H1 (cell line): ENCODE measurements around the gene RPS6KA5. TPM values are rescaled to one million over a fixed set of nuclear protein-coding genes. Genes with fewer than 3 reads are reported as not detected.

Experiments
- CTCF ChIA-PET: fragments of 300-600 bp; sonication (Branson Sonifier 250); formaldehyde crosslinking; loops from one replicate; lab custom pipeline; 2021; ENCODE audit not compliant: partially characterized antibody; lab: Charles Lee
- POLR2A ChIA-PET: fragments of 300-600 bp; sonication (Branson Sonifier 250); formaldehyde crosslinking; loops from one replicate; lab custom pipeline; 2021; ENCODE audit warnings: inconsistent platforms; ENCODE audit not compliant: partially characterized antibody; lab: Charles Lee
- DNase-seq, 2 experiments: peaks; one replicate each; pipeline versions ENCODE4 v3.0.0 to v3.0.0-alpha.2; 2010 to 2022; ENCODE audit warnings: low spot score in 2 of 2, low read depth in 1 of 2, mixed read lengths in 1 of 2
- FAIRE-seq: peaks from 2 replicates; lab custom pipeline; 2011; peaks lifted over from hg19 to GRCh38; lab: Jason Lieb, UNC
- H2AFZ ChIP-seq: 2 replicates; pipeline ENCODE4 v1.8.1; 2012; ENCODE audit warnings: low read length, inconsistent platforms
- H2AK5ac ChIP-seq: 2 replicates; pipeline ENCODE4 v1.6.1; 2013; ENCODE audit warnings: low read depth, low read length
- H2BK120ac ChIP-seq: replicated peaks from 2 replicates; pipeline ENCODE3; 2013; ENCODE audit warnings: low read depth, low read length, inconsistent platforms
- H2BK12ac ChIP-seq: 2 replicates; pipeline ENCODE4 v1.6.1; 2013; ENCODE audit warnings: low read depth, low read length
- H2BK15ac ChIP-seq: 2 replicates; pipeline ENCODE4 v1.6.1; 2013; ENCODE audit warnings: low read length
- H2BK20ac ChIP-seq: 2 replicates; pipeline ENCODE4 v1.6.1; 2013; ENCODE audit warnings: low read length
- H2BK5ac ChIP-seq: 2 replicates; pipeline ENCODE4 v1.6.1; 2013; ENCODE audit warnings: low read depth, low read length
- H3K14ac ChIP-seq: 2 replicates; pipeline ENCODE4 v1.6.1; 2013; ENCODE audit warnings: inconsistent platforms; ENCODE audit not compliant: insufficient read length
- H3K18ac ChIP-seq: 2 replicates; pipeline ENCODE4 v1.6.1; 2013; ENCODE audit warnings: low read length; ENCODE audit errors: extremely low read depth
- H3K23ac ChIP-seq: 2 replicates; pipeline ENCODE4 v1.6.1; 2013; ENCODE audit warnings: inconsistent platforms; ENCODE audit not compliant: insufficient read length
- H3K23me2 ChIP-seq: 2 replicates; pipeline ENCODE4 v1.6.1; 2013; ENCODE audit warnings: low read depth, low read length
- H3K27ac ChIP-seq: 2 replicates; pipeline ENCODE4 v1.6.1; 2011; ENCODE audit warnings: low read depth, low read length, inconsistent platforms
- H3K27me3 ChIP-seq, 4 experiments: replicated peaks in 1 of 4; 1 replicate in 1 of 4; 2 replicates in 3 of 4; pipeline versions ENCODE4 v1.6.1 to v1.8.1; 2011 to 2013; ENCODE audit warnings: low read length in 3 of 4, mild to moderate bottlenecking in 3 of 4, inconsistent platforms in 2 of 4, mixed read lengths in 2 of 4, moderate library complexity in 1 of 4; ENCODE audit not compliant: control insufficient read depth in 3 of 4, insufficient read depth in 3 of 4; ENCODE audit errors: extremely low read depth in 1 of 4
- H3K36me3 ChIP-seq, 4 experiments: 2 replicates each; pipeline versions ENCODE4 v1.6.1 to v1.8.1; 2011 to 2013; ENCODE audit warnings: mild to moderate bottlenecking in 4 of 4, low read length in 3 of 4, moderate library complexity in 2 of 4, control low read depth in 1 of 4, inconsistent platforms in 1 of 4; ENCODE audit not compliant: insufficient read depth in 4 of 4, control insufficient read depth in 2 of 4
- H3K4ac ChIP-seq: replicated peaks from 2 replicates; pipeline ENCODE3; 2013; ENCODE audit warnings: low read length, low read depth, mixed read lengths, inconsistent platforms; ENCODE audit not compliant: insufficient read length
- H3K4me1 ChIP-seq, 4 experiments: replicated peaks in 1 of 4; 1 replicate in 1 of 4; 2 replicates in 3 of 4; pipeline versions ENCODE4 v1.6.1 to v1.8.1; 2011 to 2013; ENCODE audit warnings: low read length in 3 of 4, inconsistent platforms in 2 of 4, mixed read lengths in 1 of 4; ENCODE audit not compliant: insufficient read depth in 4 of 4, control insufficient read depth in 3 of 4
- H3K4me2 ChIP-seq, 2 experiments: 2 replicates each; pipeline versions ENCODE4 v1.6.1 to v1.8.1; 2011 to 2013; ENCODE audit warnings: low read depth in 2 of 2, low read length in 2 of 2, control low read depth in 1 of 2, inconsistent platforms in 1 of 2, mild to moderate bottlenecking in 1 of 2; ENCODE audit not compliant: insufficient read depth in 1 of 2
- H3K4me3 ChIP-seq, 4 experiments: fragments of 200-600, 300-600 bp in 1 of 4; sonication (generic), shearing (Covaris generic), sonication (Bioruptor Twin) in 1 of 4; 2 replicates each; pipeline versions ENCODE4 v1.5.1 to v1.8.1; 2011 to 2016; ENCODE audit warnings: low read length in 4 of 4, low read depth in 3 of 4, control low read depth in 2 of 4, inconsistent platforms in 2 of 4, mild to moderate bottlenecking in 2 of 4, mixed read lengths in 1 of 4, moderate library complexity in 1 of 4; ENCODE audit not compliant: insufficient read depth in 2 of 4; ENCODE audit errors: extremely low read depth in 1 of 4
- H3K56ac ChIP-seq: replicated peaks from 2 replicates; pipeline ENCODE3; 2013; ENCODE audit warnings: low read depth, mild to moderate bottlenecking, mixed read lengths, low read length, inconsistent platforms; ENCODE audit not compliant: insufficient read length
- H3K79me1 ChIP-seq: 2 replicates; pipeline ENCODE4 v1.6.1; 2013; ENCODE audit warnings: low read depth, low read length, control low read depth
- H3K79me2 ChIP-seq, 2 experiments: 2 replicates each; pipeline versions ENCODE4 v1.6.1 to v1.8.1; 2012 to 2013; ENCODE audit warnings: low read length in 2 of 2, mild to moderate bottlenecking in 2 of 2, inconsistent platforms in 1 of 2; ENCODE audit not compliant: insufficient read depth in 2 of 2, control insufficient read depth in 1 of 2
- H3K9ac ChIP-seq, 4 experiments: replicated peaks in 1 of 4; 1 replicate in 1 of 4; 2 replicates in 3 of 4; pipeline versions ENCODE4 v1.6.1 to v1.8.1; 2011 to 2013; ENCODE audit warnings: low read depth in 3 of 4, low read length in 3 of 4, control low read depth in 2 of 4, mild to moderate bottlenecking in 2 of 4, moderate library complexity in 2 of 4, inconsistent platforms in 1 of 4; ENCODE audit errors: extremely low read depth in 1 of 4
- H3K9me3 ChIP-seq, 2 experiments: 2 replicates each; pipeline versions ENCODE4 v1.6.1 to v1.8.1; 2012 to 2013; ENCODE audit warnings: mild to moderate bottlenecking in 2 of 2, moderate library complexity in 2 of 2, control low read depth in 1 of 2, inconsistent platforms in 1 of 2, low read depth in 1 of 2, low read length in 1 of 2, mixed read lengths in 1 of 2; ENCODE audit not compliant: insufficient read depth in 2 of 2
- H4K20me1 ChIP-seq, 2 experiments: replicated peaks in 1 of 2; 2 replicates each; pipeline versions ENCODE3 to v1.8.1; 2011 to 2013; ENCODE audit warnings: inconsistent platforms in 2 of 2, low read length in 2 of 2, mild to moderate bottlenecking in 1 of 2; ENCODE audit not compliant: insufficient read depth in 2 of 2, control insufficient read depth in 1 of 2
- H4K5ac ChIP-seq: 2 replicates; pipeline ENCODE4 v1.6.1; 2013; ENCODE audit warnings: low read length, low read depth, mixed read lengths, inconsistent platforms; ENCODE audit not compliant: insufficient read length
- H4K8ac ChIP-seq: 2 replicates; pipeline ENCODE4 v1.8.0; 2013; ENCODE audit warnings: mild to moderate bottlenecking, moderate library complexity, low read length, inconsistent platforms; ENCODE audit not compliant: insufficient read depth; ENCODE audit errors: extremely low read depth
- H4K91ac ChIP-seq: replicated peaks from 2 replicates; pipeline ENCODE3; 2013; ENCODE audit warnings: low read length, mixed read lengths, inconsistent platforms; ENCODE audit not compliant: insufficient read length
- FOSL1 ChIP-seq: IDR thresholded peaks from 2 replicates; pipeline ENCODE4 v1.6.1; 2011; ENCODE audit warnings: mild to moderate bottlenecking, low read depth, low read length, moderate library complexity; ENCODE audit not compliant: insufficient read depth
- JUND ChIP-seq: IDR thresholded peaks from 2 replicates; pipeline ENCODE4 v1.6.1; 2011; ENCODE audit warnings: mild to moderate bottlenecking, improper control_type of control experiment, low read length
- WGBS, 2 experiments: shearing (Covaris generic) in 1 of 2; methylation state at CpG; one replicate each; pipeline versions ENCODE4 v1.1.6 to v1.1.7; 2013 to 2015; ENCODE audit warnings: low lambda C conversion rate in 2 of 2, mixed read lengths in 2 of 2, inconsistent platforms in 1 of 2, low coverage in 1 of 2, missing lambda C conversion rate in 1 of 2; ENCODE audit not compliant: insufficient replicate concordance in 2 of 2, insufficient coverage in 1 of 2, insufficient read length in 1 of 2; ENCODE audit errors: extremely low coverage in 1 of 2, missing lambda C conversion rate in 1 of 2; 5-methylcytosine and 5-hydroxymethylcytosine counted together
- polyA plus RNA-seq, 7 experiments: library from polyadenylated mRNA; depleted of rRNA in 3 of 7; stranded (reverse) in 5 of 7; unstranded in 2 of 7; fragments of >200 nt in 5 of 7; fragments of 200-250 nt in 2 of 7; gene quantifications; 1 replicate in 5 of 7; 2 replicates in 1 of 7; 4 replicates in 1 of 7; pipeline versions ENCODE4 v1.2.1 to v1.2.3, GENCODE V29; 2011 to 2013; ENCODE audit warnings: missing spikeins in 2 of 7, mixed read lengths in 2 of 7
- total RNA-seq: library from RNA; stranded (reverse); fragmentation: NEBNext Ultra II Directional; extraction: Animal tissue kit (Norgen Biotek cat#: 25700); gene quantifications from 2 replicates; pipeline ENCODE4 v1.2.1, GENCODE V29; 2021

Gene RPS6KA5
- total and polyA plus RNA-seq, 2 of the 8 experiments (the other 6 are each of a cell fraction or from before 2014, with no cell fraction given): 0.85 to 3.1 TPM

DNA sequence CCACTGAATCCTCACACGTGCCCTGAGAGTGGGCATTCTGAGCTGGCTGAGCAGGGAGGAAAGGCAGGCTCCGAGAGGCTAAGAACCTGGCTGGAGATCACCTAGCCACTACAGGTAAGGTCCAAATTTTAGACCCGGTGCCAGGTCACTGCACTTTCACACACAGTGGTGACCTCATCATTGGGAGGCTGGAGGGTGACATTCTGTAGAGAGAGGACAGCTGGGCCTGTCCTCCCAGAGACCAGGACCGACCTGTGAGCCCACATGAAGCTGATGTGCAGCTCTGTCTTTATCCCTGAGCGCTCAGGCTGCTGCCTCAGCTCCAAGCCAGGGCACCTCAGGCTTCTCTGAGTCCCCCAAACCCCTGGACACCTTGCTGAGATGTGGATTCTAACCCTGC lies 248.3 kb downstream of the RPS6KA5 start:
- no peak overlapping the region for H3K4me3 ChIP-seq
- H2BK12ac ChIP-seq: no peak overlapping the region
- H3K9ac ChIP-seq: no peak overlapping the region
- H2BK120ac ChIP-seq: no peak overlapping the region
- H2BK15ac ChIP-seq: no peak overlapping the region
- peaks cover 13% of the 10 kb centered on the region; the same call in 1 of the 2 replicates for H3K79me1 ChIP-seq
- ChIA-PET CTCF (interaction anchor here (0.7 to 2.1 kb wide), 7 partner anchors 13 to 51 kb away, joined by 3 to 7 read pairs (median 4); no protein-coding TSS in a partner anchor), POLR2A (no interaction called here)
- no peak overlapping the region for H2AK5ac ChIP-seq
- no peak overlapping the region for H2BK20ac ChIP-seq
- H3K23ac ChIP-seq: no peak overlapping the region
- no peak overlapping the region for H4K5ac ChIP-seq
- H3K4ac ChIP-seq: no peak overlapping the region
- H2BK5ac ChIP-seq: no peak overlapping the region
- H3K4me1 ChIP-seq: peaks cover 0 to 10% (median 5%) of the 10 kb centered on the region in 4 experiments; a peak in 6 of 7 replicates
- no peak overlapping the region for H3K18ac ChIP-seq
- peaks cover 0 to 5% (median 5%) of the 10 kb centered on the region in 4 experiments; a peak in 4 of 7 replicates for H3K27me3 ChIP-seq
- peaks cover 8% of the 10 kb centered on the region; the same call in 1 of the 2 replicates for H3K23me2 ChIP-seq
- H3K14ac ChIP-seq: no peak overlapping the region
- DNase-seq: no peak
- H4K20me1 ChIP-seq: peaks cover 0 to 3% of the 10 kb centered on the region in 2 experiments
- no peak for TF ChIP-seq JUND
- no peak for TF ChIP-seq FOSL1
- no peak overlapping the region for H3K27ac ChIP-seq
- H3K9me3 ChIP-seq: no peaks in the 10 kb centered on the region
- no peak overlapping the region for H4K91ac ChIP-seq
- no peak overlapping the region for H3K4me2 ChIP-seq
- H2AFZ ChIP-seq: no peak overlapping the region
- H3K36me3 ChIP-seq: no peaks in the 10 kb centered on the region
- 92% methylated on average over 5 of the region's 5 CpGs; no CpG with 5 or more reads in 1 of the 2 experiments for WGBS, 2 experiments
- H4K8ac ChIP-seq: peak overlapping the region; percentile 71; the same call in 1 of the 2 replicates
- H3K79me2 ChIP-seq: peaks cover 0 to 3% of the 10 kb centered on the region in 2 experiments; a peak in 1 of 4 replicates
- H3K56ac ChIP-seq: no peak overlapping the region
- no peak for FAIRE-seq
